Kidney epithelial cell (primary cell): ENCODE measurements around the gene MT1E. TPM values are rescaled to one million over a fixed set of nuclear protein-coding genes. Genes with fewer than 3 reads are reported as not detected.

Experiments
- DNase-seq: peaks from one replicate; pipeline ENCODE4 v3.0.0-alpha.2; 2010; ENCODE audit warnings: low read depth
- H3K27me3 ChIP-seq: 2 replicates; pipeline ENCODE4 v1.6.0; 2011; ENCODE audit warnings: low read length; ENCODE audit not compliant: control insufficient read depth, insufficient read depth
- H3K36me3 ChIP-seq: 2 replicates; pipeline ENCODE4 v1.5.1; 2011; ENCODE audit warnings: low read length; ENCODE audit not compliant: control insufficient read depth, insufficient read depth
- H3K4me3 ChIP-seq: 2 replicates; pipeline ENCODE4 v1.5.1; 2011; ENCODE audit warnings: low read depth, mild to moderate bottlenecking, control low read depth, low read length
- total RNA-seq: library from RNA; depleted of rRNA; stranded (reverse); fragments of >200 nt; gene quantifications from 2 replicates; pipeline ENCODE4 v1.2.3, GENCODE V29; 2015
- TF ChIP-seq, protein P1 (sequence below): IDR thresholded peaks from 2 replicates; pipeline ENCODE4 v1.5.1; 2011; ENCODE audit warnings: mild to moderate bottlenecking, moderate library complexity, low read length, control low read depth, inconsistent platforms; ENCODE audit not compliant: insufficient read depth, poor library complexity, severe bottlenecking

MT1E gene
- total RNA-seq, 1 donor from 2014 or later, result 110 TPM

DNA sequence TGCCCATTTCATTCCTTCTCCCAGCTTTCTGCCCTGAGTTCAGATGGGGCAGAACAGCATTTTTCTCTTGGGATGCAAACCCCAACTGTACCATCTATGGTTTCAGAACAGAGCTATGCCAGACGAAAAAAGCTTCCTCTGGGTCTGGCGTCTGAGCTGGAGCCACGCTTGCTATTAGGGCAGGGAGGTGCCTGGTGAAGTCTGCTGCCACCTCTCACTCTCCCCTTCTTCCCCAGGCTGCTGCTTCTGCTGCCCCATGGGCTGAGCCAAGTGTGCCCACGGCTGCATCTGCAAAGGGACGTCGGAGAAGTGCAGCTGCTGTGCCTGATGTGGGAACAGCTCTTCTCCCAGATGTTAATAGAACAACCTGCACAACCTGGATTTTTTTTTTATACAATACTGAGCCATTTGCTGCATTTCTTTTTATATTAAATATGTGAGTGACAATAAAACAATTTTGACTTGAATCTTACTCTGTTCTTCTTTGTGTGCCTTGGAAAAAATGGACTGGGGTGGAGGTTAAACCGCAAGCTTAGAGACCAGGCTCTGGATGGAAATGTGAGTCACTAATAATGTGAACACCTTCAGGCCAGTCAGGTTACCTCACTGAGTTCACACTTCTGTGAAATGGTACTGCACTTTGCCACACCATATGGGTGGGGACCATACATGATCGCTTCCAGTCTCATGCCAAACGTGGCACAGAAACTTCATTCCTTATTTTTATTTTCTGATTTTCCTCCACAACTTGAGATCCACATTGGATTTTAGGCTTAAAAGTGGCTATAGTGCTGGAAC, 11.2 kb downstream of the MT1E start:
- Histone ChIP-seq H3K36me3 (no peaks in the 10 kb centered on the region), H3K4me3 (no peak overlapping the region), H3K27me3 (peaks cover 51% of the 10 kb centered on the region)
- TF ChIP-seq, protein P1, sequence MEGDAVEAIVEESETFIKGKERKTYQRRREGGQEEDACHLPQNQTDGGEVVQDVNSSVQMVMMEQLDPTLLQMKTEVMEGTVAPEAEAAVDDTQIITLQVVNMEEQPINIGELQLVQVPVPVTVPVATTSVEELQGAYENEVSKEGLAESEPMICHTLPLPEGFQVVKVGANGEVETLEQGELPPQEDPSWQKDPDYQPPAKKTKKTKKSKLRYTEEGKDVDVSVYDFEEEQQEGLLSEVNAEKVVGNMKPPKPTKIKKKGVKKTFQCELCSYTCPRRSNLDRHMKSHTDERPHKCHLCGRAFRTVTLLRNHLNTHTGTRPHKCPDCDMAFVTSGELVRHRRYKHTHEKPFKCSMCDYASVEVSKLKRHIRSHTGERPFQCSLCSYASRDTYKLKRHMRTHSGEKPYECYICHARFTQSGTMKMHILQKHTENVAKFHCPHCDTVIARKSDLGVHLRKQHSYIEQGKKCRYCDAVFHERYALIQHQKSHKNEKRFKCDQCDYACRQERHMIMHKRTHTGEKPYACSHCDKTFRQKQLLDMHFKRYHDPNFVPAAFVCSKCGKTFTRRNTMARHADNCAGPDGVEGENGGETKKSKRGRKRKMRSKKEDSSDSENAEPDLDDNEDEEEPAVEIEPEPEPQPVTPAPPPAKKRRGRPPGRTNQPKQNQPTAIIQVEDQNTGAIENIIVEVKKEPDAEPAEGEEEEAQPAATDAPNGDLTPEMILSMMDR, result no peak
- DNase-seq, result no peak

DNA sequence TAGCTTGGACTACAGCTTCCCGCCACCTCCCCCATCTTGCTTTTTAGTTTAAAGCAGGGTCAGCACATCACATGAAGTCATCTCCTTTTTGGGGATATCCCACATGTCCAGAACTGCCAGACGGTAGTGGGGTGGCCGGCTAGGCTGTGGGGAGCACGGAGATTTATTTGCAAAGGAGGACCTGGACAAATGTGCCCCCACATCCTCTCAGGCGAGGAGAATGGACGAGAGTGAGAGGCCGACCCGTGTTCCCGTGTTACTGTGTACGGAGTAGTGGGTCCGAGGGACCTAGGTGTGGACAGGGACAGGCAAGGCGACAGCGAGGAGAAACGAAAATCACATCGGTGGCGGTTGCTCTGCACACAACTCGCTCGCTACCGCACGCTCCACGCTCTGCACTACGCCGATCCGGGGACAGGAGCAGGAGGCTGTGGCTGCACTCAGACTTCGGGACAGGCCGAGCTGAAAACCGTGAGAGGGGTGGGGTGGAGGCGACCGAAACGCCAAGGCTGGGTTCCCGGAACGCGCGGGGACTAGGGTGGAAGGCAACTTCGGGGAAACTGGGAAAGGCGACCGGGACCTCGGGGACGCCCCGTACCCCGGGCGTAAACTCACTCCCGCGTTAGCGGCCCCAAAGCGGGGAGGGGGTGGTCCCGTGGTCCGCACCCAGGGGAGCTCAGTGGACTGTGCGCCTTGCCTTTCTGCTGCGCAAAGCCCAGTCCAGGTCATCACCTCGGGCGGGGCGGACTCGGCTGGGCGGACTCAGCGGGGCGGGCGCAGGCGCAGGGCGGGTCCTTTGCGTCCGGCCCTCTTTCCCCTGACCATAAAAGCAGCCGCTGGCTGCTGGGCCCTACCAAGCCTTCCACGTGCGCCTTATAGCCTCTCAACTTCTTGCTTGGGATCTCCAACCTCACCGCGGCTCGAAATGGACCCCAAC, 12.5 kb downstream of the MT1E start, which contains the start of gene MT1A:
MT1A (plus strand) TSS at position 853 of the 937 bp plus-strand sequence; CDS start at position 926, 73 bp downstream.
- DNase-seq, result no peak
- Histone ChIP-seq H3K4me3 (peak within 1 kb of the TSS; percentile 41), H3K27me3 (peaks cover 40% of the 10 kb centered on the region), H3K36me3 (no peaks in the 10 kb centered on the region)
- TF ChIP-seq, protein P1, result no peak

DNA sequence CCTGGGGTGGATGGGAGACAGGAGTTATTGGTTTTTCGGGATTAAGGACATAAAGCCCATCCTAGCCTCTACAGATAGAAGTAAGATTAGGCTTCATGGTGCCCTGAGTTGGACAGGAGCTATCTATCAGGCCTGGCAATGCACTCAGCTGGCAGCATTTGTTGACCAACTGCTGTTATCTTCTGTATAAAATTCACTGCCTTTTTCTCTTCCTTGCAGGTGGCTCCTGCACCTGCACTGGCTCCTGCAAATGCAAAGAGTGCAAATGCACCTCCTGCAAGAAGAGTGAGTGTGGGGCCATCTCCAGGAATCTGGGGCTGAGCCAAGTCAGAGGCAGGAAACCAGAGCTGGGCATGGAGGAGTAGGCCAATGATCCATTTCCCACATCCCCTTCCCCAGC, 13.5 kb downstream of the MT1E start:
- Histone ChIP-seq H3K4me3 (no peak overlapping the region), H3K27me3 (peaks cover 36% of the 10 kb centered on the region), H3K36me3 (no peaks in the 10 kb centered on the region)
- DNase-seq, result no peak
- TF ChIP-seq, protein P1, result no peak

DNA sequence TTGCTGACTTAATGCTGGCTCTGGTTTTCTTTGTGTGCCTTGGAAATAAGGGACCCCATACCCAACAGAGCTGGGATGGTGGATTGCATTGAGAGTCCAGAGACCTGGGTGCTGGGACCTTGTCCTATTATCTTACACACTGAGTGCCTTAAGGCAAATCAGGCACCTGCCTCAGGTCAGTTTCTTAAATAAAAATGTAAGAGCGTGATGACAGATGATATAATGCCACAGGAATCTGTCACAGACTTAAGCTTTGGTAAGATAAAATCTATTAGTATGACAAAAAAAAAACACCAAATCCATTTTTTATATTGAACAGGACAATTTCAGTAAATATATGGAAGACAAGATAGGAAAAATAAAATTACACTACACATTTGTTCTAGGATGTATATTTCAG, 14.5 kb downstream of the MT1E start:
- no peak for DNase-seq
- Histone ChIP-seq H3K27me3 (peaks cover 30% of the 10 kb centered on the region), H3K4me3 (no peak overlapping the region), H3K36me3 (no peaks in the 10 kb centered on the region)
- TF ChIP-seq, protein P1, result no peak

DNA sequence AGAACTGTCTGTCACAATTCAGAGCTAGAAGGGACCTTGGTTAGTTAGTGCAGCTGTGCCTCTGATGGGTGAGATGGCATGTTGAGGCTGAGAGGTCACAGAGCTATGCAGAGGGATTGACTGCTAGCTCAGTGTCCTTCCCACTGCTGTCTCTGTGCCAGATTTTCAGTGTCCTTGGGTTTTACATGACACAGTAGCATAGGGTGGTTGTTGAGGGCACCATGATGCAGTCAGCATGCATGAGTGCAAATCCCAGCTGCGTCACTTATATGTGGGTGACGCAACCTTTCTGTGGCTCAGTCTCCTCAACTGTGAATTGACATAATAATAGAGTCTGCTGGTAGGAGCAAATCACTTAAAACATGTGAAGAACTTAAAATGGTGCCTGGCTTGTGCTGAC, 15.6 kb downstream of the MT1E start:
- Histone ChIP-seq H3K4me3 (no peak overlapping the region), H3K27me3 (peaks cover 22% of the 10 kb centered on the region), H3K36me3 (no peaks in the 10 kb centered on the region)
- no peak for DNase-seq
- TF ChIP-seq, protein P1, result no peak
